ENCODE data around the gene ZRANB2. TPM values are rescaled to one million over a fixed set of nuclear protein-coding genes. Genes with fewer than 3 reads are reported as not detected.

The ZRANB2 gene
- total RNA-seq: 27.3 and 47.7 TPM in 2 replicates

- DNase-seq (ENCODE audit: low read depth): peak; percentile 95
Observed at GRCh38 chr1:71080739-71081696, at the start of gene ZRANB2. ZRANB2 (minus strand) TSS chr1:71081035; CDS start chr1:71080995, 40 bp downstream.

- DNase-seq (ENCODE audit: low read depth): no peak
Observed at GRCh38 chr1:71128060-71128459, 47.2 kb upstream of the ZRANB2 start.

GRCh38 chr1:71118086-71118485 is 37.3 kb upstream of the ZRANB2 start:
- no peak for DNase-seq (ENCODE audit: low read depth)

GRCh38 chr1:71116729-71117128 is 35.9 kb upstream of the ZRANB2 start:
- DNase-seq (ENCODE audit: low read depth): no peak

GRCh38 chr1:71106658-71107322 is 26.0 kb upstream of the ZRANB2 start:
- no peak for DNase-seq (ENCODE audit: low read depth)

- no peak for DNase-seq (ENCODE audit: low read depth)
Observed at GRCh38 chr1:71104417-71104816, 23.6 kb upstream of the ZRANB2 start.

GRCh38 chr1:71101839-71102376 is 21.1 kb upstream of the ZRANB2 start:
- no peak for DNase-seq (ENCODE audit: low read depth)

GRCh38 chr1:71097428-71097827 is 16.6 kb upstream of the ZRANB2 start:
- no peak for DNase-seq (ENCODE audit: low read depth)

GRCh38 chr1:71094913-71095312 is 14.1 kb upstream of the ZRANB2 start:
- DNase-seq (ENCODE audit: low read depth): no peak

GRCh38 chr1:71093938-71094337 is 13.1 kb upstream of the ZRANB2 start:
- DNase-seq (ENCODE audit: low read depth): peak; percentile 26

GRCh38 chr1:71089536-71090270 is 8.9 kb upstream of the ZRANB2 start:
- DNase-seq (ENCODE audit: low read depth): peak; percentile 61

- peak; percentile 29 for DNase-seq (ENCODE audit: low read depth)
Observed at GRCh38 chr1:71088645-71089287, 7.9 kb upstream of the ZRANB2 start.

- no peak for DNase-seq (ENCODE audit: low read depth)
Observed at GRCh38 chr1:71087713-71088112, 6.9 kb upstream of the ZRANB2 start.

GRCh38 chr1:71087060-71087459 is 6.2 kb upstream of the ZRANB2 start:
- DNase-seq (ENCODE audit: low read depth): no peak

GRCh38 chr1:71086331-71086730 is 5.5 kb upstream of the ZRANB2 start:
- DNase-seq (ENCODE audit: low read depth): peak; percentile 67

- DNase-seq (ENCODE audit: low read depth): no peak
Observed at GRCh38 chr1:71083271-71083670, 2.4 kb upstream of the ZRANB2 start.

GRCh38 chr1:71081697-71082080 is 854 bp upstream of the ZRANB2 start:
- no peak for DNase-seq (ENCODE audit: low read depth)

GRCh38 chr1:71080230-71080738 is 551 bp downstream of the ZRANB2 start:
- DNase-seq (ENCODE audit: low read depth): no peak

- DNase-seq (ENCODE audit: low read depth): no peak
Observed at GRCh38 chr1:71074681-71075080, 6.2 kb downstream of the ZRANB2 start.

GRCh38 chr1:71072273-71072672 is 8.6 kb downstream of the ZRANB2 start:
- no peak for DNase-seq (ENCODE audit: low read depth)

- DNase-seq (ENCODE audit: low read depth): no peak
Observed at GRCh38 chr1:71071720-71072119, 9.1 kb downstream of the ZRANB2 start.
